ENCODE data around the gene RPL13A. TPM values are rescaled to one million over a fixed set of nuclear protein-coding genes. Genes with fewer than 3 reads are reported as not detected.

Gene RPL13A
- total RNA-seq, 1 experiment from 2014 or later = 3,128 TPM

- no peak for DNase-seq (ENCODE audit: low read depth, low spot score)
- in situ Hi-C loops (cut with HindIII; ENCODE audit: low pct_unique_long_range_greater_than_20kb, low sequenced_read_pairs) = no loop called here
Observed at GRCh38 chr19:49491804-49492572, 4.6 kb downstream of the RPL13A start.

- DNase-seq (ENCODE audit: low read depth, low spot score) = peak; percentile 57
- in situ Hi-C loops (cut with HindIII; ENCODE audit: low pct_unique_long_range_greater_than_20kb, low sequenced_read_pairs) = no loop called here
Observed at GRCh38 chr19:49492573-49493405, 5.4 kb downstream of the RPL13A start.

GRCh38 chr19:49496574-49497008, 9.2 kb downstream of the RPL13A start:
- in situ Hi-C loops (cut with HindIII; ENCODE audit: low pct_unique_long_range_greater_than_20kb, low sequenced_read_pairs) = no loop called here
- DNase-seq (ENCODE audit: low read depth, low spot score) = no peak

- peak; percentile 67 for DNase-seq (ENCODE audit: low read depth, low spot score)
- in situ Hi-C loops (cut with HindIII; ENCODE audit: low pct_unique_long_range_greater_than_20kb, low sequenced_read_pairs) = no loop called here
Observed at GRCh38 chr19:49497047-49497788, 9.8 kb downstream of the RPL13A start.

GRCh38 chr19:49497789-49498103, 10.3 kb downstream of the RPL13A start:
- in situ Hi-C loops (cut with HindIII; ENCODE audit: low pct_unique_long_range_greater_than_20kb, low sequenced_read_pairs) = no loop called here
- no peak for DNase-seq (ENCODE audit: low read depth, low spot score)

- DNase-seq (ENCODE audit: low read depth, low spot score) = no peak
- in situ Hi-C loops (cut with HindIII; ENCODE audit: low pct_unique_long_range_greater_than_20kb, low sequenced_read_pairs) = no loop called here
Observed at GRCh38 chr19:49498475-49498874, 11.1 kb downstream of the RPL13A start.

- in situ Hi-C loops (cut with HindIII; ENCODE audit: low pct_unique_long_range_greater_than_20kb, low sequenced_read_pairs) = no loop called here
- no peak for DNase-seq (ENCODE audit: low read depth, low spot score)
Observed at GRCh38 chr19:49499030-49499670, 11.7 kb downstream of the RPL13A start.

- in situ Hi-C loops (cut with HindIII; ENCODE audit: low pct_unique_long_range_greater_than_20kb, low sequenced_read_pairs) = no loop called here
- DNase-seq (ENCODE audit: low read depth, low spot score) = peak; percentile 68
Observed at GRCh38 chr19:49502866-49503581, 15.6 kb downstream of the RPL13A start.

- no peak for DNase-seq (ENCODE audit: low read depth, low spot score)
- in situ Hi-C loops (cut with HindIII; ENCODE audit: low pct_unique_long_range_greater_than_20kb, low sequenced_read_pairs) = no loop called here
Observed at GRCh38 chr19:49503582-49503962, 16.2 kb downstream of the RPL13A start.

GRCh38 chr19:49506575-49507105, 19.2 kb downstream of the RPL13A start:
- in situ Hi-C loops (cut with HindIII; ENCODE audit: low pct_unique_long_range_greater_than_20kb, low sequenced_read_pairs) = no loop called here
- peak; percentile 73 for DNase-seq (ENCODE audit: low read depth, low spot score)

- DNase-seq (ENCODE audit: low read depth, low spot score) = no peak
- in situ Hi-C loops (cut with HindIII; ENCODE audit: low pct_unique_long_range_greater_than_20kb, low sequenced_read_pairs) = no loop called here
Observed at GRCh38 chr19:49507803-49508494, 20.5 kb downstream of the RPL13A start.

GRCh38 chr19:49512970-49513745, 25.8 kb downstream of the RPL13A start:
- in situ Hi-C loops (cut with HindIII; ENCODE audit: low pct_unique_long_range_greater_than_20kb, low sequenced_read_pairs) = no loop called here
- DNase-seq (ENCODE audit: low read depth, low spot score) = no peak

- DNase-seq (ENCODE audit: low read depth, low spot score) = no peak
- in situ Hi-C loops (cut with HindIII; ENCODE audit: low pct_unique_long_range_greater_than_20kb, low sequenced_read_pairs) = no loop called here
Observed at GRCh38 chr19:49513746-49514118, 26.3 kb downstream of the RPL13A start.

- in situ Hi-C loops (cut with HindIII; ENCODE audit: low pct_unique_long_range_greater_than_20kb, low sequenced_read_pairs) = no loop called here
- DNase-seq (ENCODE audit: low read depth, low spot score) = no peak
Observed at GRCh38 chr19:49514151-49514550, 26.7 kb downstream of the RPL13A start.

GRCh38 chr19:49515767-49516166, 28.4 kb downstream of the RPL13A start:
- in situ Hi-C loops (cut with HindIII; ENCODE audit: low pct_unique_long_range_greater_than_20kb, low sequenced_read_pairs) = no loop called here

GRCh38 chr19:49518033-49518432, 30.6 kb downstream of the RPL13A start:
- no peak for DNase-seq (ENCODE audit: low read depth, low spot score)
- in situ Hi-C loops (cut with HindIII; ENCODE audit: low pct_unique_long_range_greater_than_20kb, low sequenced_read_pairs) = no loop called here

More at GRCh38 chr19:49515767-49516166, 28.4 kb downstream of the RPL13A start:
- DNase-seq (ENCODE audit: low read depth, low spot score) = no peak
